Activated CD4-positive, alpha-beta memory T cell treated with anti-CD3 and anti-CD28 coated beads for 36 hours (primary cell): ENCODE measurements around the gene TFB2M. TPM values are rescaled to one million over a fixed set of nuclear protein-coding genes. Genes with fewer than 3 reads are reported as not detected.
"Not testable (repeated sequence)": the region's sequence is repeated elsewhere in the genome, so short reads cannot be mapped to it uniquely, and the experiment has no call there.

Experiments used
- CTCF ChIA-PET: fragments of 350-600 bp; sonication (Branson Sonifier 250); formaldehyde crosslinking; loops from one replicate; lab custom pipeline; 2021; ENCODE audit warnings: antibody characterized with exemption, inconsistent platforms; lab: Charles Lee
- POLR2A ChIA-PET: fragments of 350-600 bp; sonication (Branson Sonifier 250); formaldehyde crosslinking; loops from one replicate; lab custom pipeline; 2021; ENCODE audit warnings: antibody characterized with exemption; lab: Charles Lee
- DNase-seq: peaks from one replicate; pipeline ENCODE4 v3.0.0-alpha.2; 2020
- H3K27ac Mint-ChIP-seq: one replicate; pipeline ENCODE4 v1.8.0; 2021; ENCODE audit warnings: mixed read lengths
- H3K27me3 Mint-ChIP-seq: one replicate; pipeline ENCODE4 v1.8.0; 2021; ENCODE audit warnings: mixed read lengths
- H3K36me3 Mint-ChIP-seq: one replicate; pipeline ENCODE4 v1.8.0; 2021; ENCODE audit warnings: mixed read lengths
- H3K4me1 Mint-ChIP-seq: one replicate; pipeline ENCODE4 v1.8.0; 2021; ENCODE audit warnings: low read depth, mixed read lengths
- H3K4me3 Mint-ChIP-seq: one replicate; pipeline ENCODE4 v1.8.0; 2021; ENCODE audit warnings: mild to moderate bottlenecking, mixed read lengths
- H3K9me3 Mint-ChIP-seq: one replicate; pipeline ENCODE4 v1.8.0; 2021; ENCODE audit warnings: mixed read lengths
- intact Hi-C: fragments of 100-400 bp; cut with micrococcal nuclease; formaldehyde crosslinking; loops from one replicate; pipeline ENCODE4 v1.15.1; 2023
- total RNA-seq, 2 experiments: library from RNA; stranded (reverse); gene quantifications; one replicate each; pipeline ENCODE4 v1.2.3, GENCODE V29; 2021

TFB2M gene
- total RNA-seq, result 10 to 100 TPM; 13.6 to 14.5 TPM

- H3K27me3 Mint-ChIP-seq, result no peaks in the 10 kb centered on the region
- no peaks in the 10 kb centered on the region for H3K9me3 Mint-ChIP-seq
- DNase-seq, result peak; percentile 98
- intact Hi-C loops, result loop anchor here (2.0 to 5.0 kb wide), 14 partner anchors 43 to 1913 kb away; partner anchors contain the start of genes COX20, DESI2, HNRNPU and SMYD3
- peaks cover 42% of the 10 kb centered on the region for H3K4me1 Mint-ChIP-seq
- CTCF ChIA-PET, result interaction anchor here (0.7 to 1.3 kb wide), 3 partner anchors 13 to 68 kb away, joined by 3 to 4 read pairs (median 3); no protein-coding TSS in a partner anchor
- POLR2A ChIA-PET, result interaction anchor here (0.9 to 3.0 kb wide), 4 partner anchors 9 to 158 kb away, joined by 3 to 12 read pairs (median 4); partner anchors contain the start of gene SCCPDH
- H3K36me3 Mint-ChIP-seq, result peaks cover 10% of the 10 kb centered on the region
- H3K27ac Mint-ChIP-seq, result peak within 1 kb of the TSS; percentile 91
- H3K4me3 Mint-ChIP-seq, result peak within 1 kb of the TSS; percentile 90
Measured at GRCh38 chr1:246566128-246566812, at the start of gene TFB2M, which contains the start of gene CNST. TSS of gene TFB2M (minus strand) at chr1:246566261. CDS start at chr1:246566138, 123 bp downstream. TSS of gene CNST (plus strand) at chr1:246566456. CDS start at chr1:246591563, 25,107 bp downstream.

- Mint-ChIP-seq H3K9me3 (no peaks in the 10 kb centered on the region), H3K4me1 (peaks cover 45% of the 10 kb centered on the region), H3K36me3 (peaks cover 2% of the 10 kb centered on the region), H3K27me3 (no peaks in the 10 kb centered on the region), H3K4me3 (no peak overlapping the region), H3K27ac (peak overlapping the region; percentile 38)
- CTCF ChIA-PET, result no interaction called here
- intact Hi-C loops, result no loop called here
- no peak for DNase-seq
- POLR2A ChIA-PET, result interaction anchor here (0.6 kb wide), 1 partner anchor 195 kb away, joined by 3 read pairs; no protein-coding TSS in a partner anchor
Measured at GRCh38 chr1:246613096-246613758, 47.2 kb upstream of the TFB2M start.

GRCh38 chr1:246609632-246610031 lies 43.6 kb upstream of the TFB2M start:
- Mint-ChIP-seq H3K27ac (peak overlapping the region; percentile 54), H3K9me3 (no peaks in the 10 kb centered on the region), H3K4me1 (peaks cover 47% of the 10 kb centered on the region), H3K27me3 (no peaks in the 10 kb centered on the region), H3K36me3 (no peaks in the 10 kb centered on the region), H3K4me3 (no peak overlapping the region)
- intact Hi-C loops, result loop anchor here (2.0 kb wide), 1 partner anchor 43 kb away; the partner anchor contains the start of genes CNST and TFB2M
- ChIA-PET POLR2A (no interaction called here), CTCF (interaction anchor here (1.0 to 1.3 kb wide), 2 partner anchors 9 to 12 kb away, joined by 3 read pairs; no protein-coding TSS in a partner anchor)
- DNase-seq, result no peak

GRCh38 chr1:246608616-246609376 lies 42.7 kb upstream of the TFB2M start:
- peak overlapping the region; percentile 54 for H3K27ac Mint-ChIP-seq
- no peaks in the 10 kb centered on the region for H3K36me3 Mint-ChIP-seq
- no peak overlapping the region for H3K4me3 Mint-ChIP-seq
- CTCF ChIA-PET, result interaction anchor here (1.0 to 1.3 kb wide), 3 partner anchors 9 to 13 kb away, joined by 3 read pairs; no protein-coding TSS in a partner anchor
- peak; percentile 63 for DNase-seq
- no peaks in the 10 kb centered on the region for H3K9me3 Mint-ChIP-seq
- no peaks in the 10 kb centered on the region for H3K27me3 Mint-ChIP-seq
- POLR2A ChIA-PET, result interaction anchor here (1.0 kb wide), 1 partner anchor 42 kb away, joined by 3 read pairs; no protein-coding TSS in a partner anchor
- intact Hi-C loops, result loop anchor here (2.0 kb wide), 1 partner anchor 42 kb away; the partner anchor contains the start of genes CNST and TFB2M
- H3K4me1 Mint-ChIP-seq, result peaks cover 45% of the 10 kb centered on the region

- no peak overlapping the region for H3K4me3 Mint-ChIP-seq
- CTCF ChIA-PET, result no interaction called here
- DNase-seq, result no peak
- H3K36me3 Mint-ChIP-seq, result peaks cover 3% of the 10 kb centered on the region
- peaks cover 50% of the 10 kb centered on the region for H3K4me1 Mint-ChIP-seq
- no peaks in the 10 kb centered on the region for H3K27me3 Mint-ChIP-seq
- intact Hi-C loops, result no loop called here
- no peak overlapping the region for H3K27ac Mint-ChIP-seq
- POLR2A ChIA-PET, result no interaction called here
- H3K9me3 Mint-ChIP-seq, result no peaks in the 10 kb centered on the region
Measured at GRCh38 chr1:246607462-246607861, 41.4 kb upstream of the TFB2M start.

DNA sequence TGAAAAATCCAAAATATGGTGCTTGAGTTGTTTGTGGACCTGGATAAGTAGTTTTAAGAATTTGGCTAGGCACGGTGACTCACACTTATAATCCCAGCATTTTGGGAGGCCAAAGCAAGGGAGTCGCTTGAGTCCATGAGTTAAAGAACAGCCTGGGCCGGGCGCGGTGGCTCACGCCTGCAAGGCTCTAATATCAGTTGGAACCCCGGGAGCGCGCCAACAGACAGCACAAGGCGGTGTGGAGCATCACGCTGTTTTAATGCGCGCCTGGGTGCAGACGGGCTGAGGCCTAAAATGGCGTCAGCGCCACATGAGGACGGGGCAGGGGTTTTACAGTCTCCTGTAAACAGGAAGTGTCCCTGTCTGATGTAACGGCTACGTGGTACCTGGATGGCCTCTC lies 39.2 kb upstream of the TFB2M start:
- H3K27ac Mint-ChIP-seq, DNase-seq, intact Hi-C loops, H3K27me3 Mint-ChIP-seq, CTCF ChIA-PET, H3K9me3 Mint-ChIP-seq, POLR2A ChIA-PET, H3K36me3 Mint-ChIP-seq, H3K4me3 Mint-ChIP-seq: not testable (repeated sequence)
- peaks cover 50% of the 10 kb centered on the region for H3K4me1 Mint-ChIP-seq

GRCh38 chr1:246602194-246602593 lies 36.1 kb upstream of the TFB2M start:
- no peak overlapping the region for H3K27ac Mint-ChIP-seq
- peaks cover 5% of the 10 kb centered on the region for H3K36me3 Mint-ChIP-seq
- CTCF ChIA-PET, result interaction anchor here (1.0 to 1.3 kb wide), 2 partner anchors 11 to 46 kb away, joined by 3 to 4 read pairs; no protein-coding TSS in a partner anchor
- no peaks in the 10 kb centered on the region for H3K9me3 Mint-ChIP-seq
- peak; percentile 43 for DNase-seq
- POLR2A ChIA-PET, result interaction anchor here (0.5 kb wide), 2 partner anchors 38 to 108 kb away, joined by 3 to 4 read pairs; no protein-coding TSS in a partner anchor
- H3K27me3 Mint-ChIP-seq, result no peaks in the 10 kb centered on the region
- H3K4me1 Mint-ChIP-seq, result peaks cover 47% of the 10 kb centered on the region
- H3K4me3 Mint-ChIP-seq, result no peak overlapping the region
- intact Hi-C loops, result loop anchor here (1.0 kb wide), 1 partner anchor 11 kb away; no protein-coding TSS in a partner anchor

DNA sequence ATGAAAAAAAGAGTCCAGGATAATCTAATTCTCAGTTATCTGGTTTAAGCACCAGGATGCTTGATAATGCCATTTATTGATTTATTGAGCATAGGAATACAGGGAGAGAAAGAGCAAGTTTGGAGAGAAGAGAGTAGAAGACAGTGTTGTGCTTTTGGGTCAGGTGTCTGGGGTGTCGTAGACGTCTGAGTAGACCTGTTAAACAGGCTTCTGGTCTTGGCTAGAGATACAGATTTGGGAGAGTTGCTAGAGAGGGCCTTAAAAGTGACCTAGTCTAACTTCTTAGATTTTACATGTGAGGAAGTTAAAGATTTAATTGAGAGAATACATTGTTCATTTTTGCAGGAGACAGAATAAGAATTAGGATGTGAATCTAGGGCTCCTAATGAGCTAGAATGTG lies 34.5 kb upstream of the TFB2M start:
- H3K27ac Mint-ChIP-seq, result no peak overlapping the region
- no peak overlapping the region for H3K4me3 Mint-ChIP-seq
- H3K27me3 Mint-ChIP-seq, result no peaks in the 10 kb centered on the region
- no peaks in the 10 kb centered on the region for H3K9me3 Mint-ChIP-seq
- intact Hi-C loops, result no loop called here
- ChIA-PET CTCF (interaction anchor here (0.6 kb wide), 1 partner anchor 26 kb away, joined by 3 read pairs; no protein-coding TSS in a partner anchor), POLR2A (no interaction called here)
- no peak for DNase-seq
- peaks cover 9% of the 10 kb centered on the region for H3K36me3 Mint-ChIP-seq
- peaks cover 55% of the 10 kb centered on the region for H3K4me1 Mint-ChIP-seq

DNA sequence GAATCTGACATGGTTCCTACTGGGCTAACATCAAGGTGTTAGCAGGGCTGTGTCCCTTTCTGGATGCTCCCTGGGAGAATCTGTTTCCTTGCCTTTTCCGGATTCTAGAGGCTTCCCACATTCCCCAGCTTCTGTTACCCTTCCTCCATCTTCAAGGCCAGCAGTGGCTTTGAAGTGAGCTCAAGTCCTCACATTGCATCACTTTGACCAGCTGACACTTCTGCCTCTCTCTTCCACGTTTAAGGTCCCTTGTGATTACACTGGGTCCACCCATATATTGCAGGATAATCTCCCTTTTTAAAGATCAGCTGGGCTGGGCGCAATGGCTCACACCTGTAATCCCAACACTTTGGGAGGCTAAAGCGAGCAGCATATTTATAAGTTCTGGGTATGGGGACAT lies 33.3 kb upstream of the TFB2M start:
- H3K9me3 Mint-ChIP-seq, result no peaks in the 10 kb centered on the region
- H3K27me3 Mint-ChIP-seq, result no peaks in the 10 kb centered on the region
- DNase-seq, result no peak
- POLR2A ChIA-PET, result no interaction called here
- no peak overlapping the region for H3K4me3 Mint-ChIP-seq
- peaks cover 9% of the 10 kb centered on the region for H3K36me3 Mint-ChIP-seq
- intact Hi-C loops, result no loop called here
- CTCF ChIA-PET, result interaction anchor here (1.4 kb wide), 1 partner anchor 9 kb away, joined by 3 read pairs; no protein-coding TSS in a partner anchor
- H3K4me1 Mint-ChIP-seq, result peaks cover 61% of the 10 kb centered on the region
- no peak overlapping the region for H3K27ac Mint-ChIP-seq

GRCh38 chr1:246597971-246598370 lies 31.9 kb upstream of the TFB2M start:
- POLR2A ChIA-PET, result no interaction called here
- Mint-ChIP-seq H3K4me1 (peaks cover 55% of the 10 kb centered on the region), H3K36me3 (peaks cover 9% of the 10 kb centered on the region), H3K9me3 (no peaks in the 10 kb centered on the region), H3K27me3 (no peaks in the 10 kb centered on the region), H3K4me3 (no peak overlapping the region), H3K27ac (no peak overlapping the region)
- intact Hi-C loops, result no loop called here
- CTCF ChIA-PET, result interaction anchor here (0.5 to 1.6 kb wide), 3 partner anchors 11 to 31 kb away, joined by 3 read pairs; partner anchors contain the start of gene CNST
- no peak for DNase-seq

- no peak for DNase-seq
- no peak overlapping the region for H3K27ac Mint-ChIP-seq
- intact Hi-C loops, result no loop called here
- peaks cover 13% of the 10 kb centered on the region for H3K36me3 Mint-ChIP-seq
- ChIA-PET CTCF (interaction anchor here (1.6 kb wide), 1 partner anchor 30 kb away, joined by 3 read pairs; the partner anchor contains the start of gene CNST), POLR2A (no interaction called here)
- H3K27me3 Mint-ChIP-seq, result no peaks in the 10 kb centered on the region
- peaks cover 55% of the 10 kb centered on the region for H3K4me1 Mint-ChIP-seq
- H3K9me3 Mint-ChIP-seq, result no peaks in the 10 kb centered on the region
- no peak overlapping the region for H3K4me3 Mint-ChIP-seq
Measured at GRCh38 chr1:246597340-246597739, 31.3 kb upstream of the TFB2M start.
